ENCODE measurements around the gene RPL7A. TPM values are rescaled to one million over a fixed set of nuclear protein-coding genes. Genes with fewer than 3 reads are reported as not detected.

The RPL7A gene
- total RNA-seq, 8 experiments from 2014 or later: 2,000 to 3,318 (median 3,013) TPM

DNA sequence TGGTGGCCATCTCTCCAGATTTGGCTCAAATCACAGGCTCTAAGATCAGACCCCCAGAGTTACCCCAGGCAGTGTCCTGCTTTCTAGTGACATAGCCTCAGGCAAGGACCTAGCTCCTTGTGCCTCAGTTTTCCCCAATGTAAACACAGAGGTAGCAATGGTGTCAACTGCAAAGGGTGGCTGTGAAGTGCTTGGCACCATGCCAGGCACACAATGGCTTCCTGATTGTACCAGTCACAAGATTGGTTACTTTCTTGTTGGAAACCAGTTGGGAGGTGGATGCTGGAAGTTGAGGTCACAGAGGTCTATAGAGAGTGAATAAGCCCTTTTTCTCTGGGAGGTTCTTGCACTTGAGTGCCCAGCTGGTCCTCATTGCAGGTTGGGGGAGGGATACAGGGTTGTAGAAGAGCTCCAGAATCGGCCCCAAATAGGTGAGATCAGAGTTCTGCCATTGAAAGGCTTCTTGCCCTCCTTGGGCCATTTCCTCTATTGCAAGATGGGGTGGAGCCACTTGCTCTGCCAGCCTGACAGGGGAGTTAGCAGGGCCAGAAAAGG is 30.5 kb downstream of the RPL7A start:
- in situ Hi-C loops (cut with MboI; ENCODE audit: low pct_unique_long_range_greater_than_20kb in 2 of 9, low sequenced_read_pairs in 9 of 9, unreplicated experiment in 9 of 9): no loop called here
- Histone ChIP-seq H3K4me1 (replicated peaks in 1 of 2) (peaks cover 9 to 13% of the 10 kb centered on the region in 2 donors), H3K4me3 (no peak overlapping the region), H3K27ac (no peak overlapping the region)
- no peak for ATAC-seq (replicated peaks in 6 of 8)
- WGBS, 10 experiments: 40 to 100% (median 87%) methylated on average over 1 of the region's 1 CpG; no CpG with 5 or more reads in 4 of the 10 experiments

GRCh38 chr9:133379153-133380086 is 31.4 kb downstream of the RPL7A start:
- in situ Hi-C loops (cut with MboI; ENCODE audit: low pct_unique_long_range_greater_than_20kb in 2 of 9, low sequenced_read_pairs in 9 of 9, unreplicated experiment in 9 of 9): no loop called here
- no peak overlapping the region for H3K27ac ChIP-seq
- peaks cover 4 to 7% of the 10 kb centered on the region in 2 donors for H3K4me1 ChIP-seq (replicated peaks in 1 of 2)
- ATAC-seq (replicated peaks in 6 of 8): no peak
- WGBS, 10 experiments: 71 to 100% (median 95%) methylated on average over 2 to 5 of the region's 14 CpGs; no CpG with 5 or more reads in 3 of the 10 experiments
- no peak overlapping the region for H3K4me3 ChIP-seq

DNA sequence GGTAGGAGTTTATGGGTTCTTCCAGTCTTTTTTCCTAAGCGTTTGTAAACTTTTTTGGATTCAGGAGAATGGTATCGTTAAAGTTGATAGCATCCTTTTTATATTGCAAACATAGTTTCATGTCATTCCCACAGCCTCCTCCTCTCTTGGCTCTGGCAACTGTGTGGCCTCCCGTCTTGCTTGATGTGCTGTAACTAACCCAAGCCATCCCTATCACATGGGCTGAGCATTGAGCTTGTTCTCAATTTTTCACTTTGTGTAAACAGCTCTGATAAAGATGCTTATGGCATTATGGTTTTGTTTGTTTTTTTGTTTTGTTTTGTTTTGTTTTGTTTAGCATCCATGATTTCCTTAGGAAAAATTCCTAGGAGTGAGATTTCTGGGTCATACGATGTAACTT is 32.7 kb downstream of the RPL7A start:
- no peak overlapping the region for H3K27ac ChIP-seq
- in situ Hi-C loops (cut with MboI; ENCODE audit: low pct_unique_long_range_greater_than_20kb in 2 of 9, low sequenced_read_pairs in 9 of 9, unreplicated experiment in 9 of 9): no loop called here
- whole genome bisulfite sequencing, 10 experiments: 55 to 90% (median 73%) methylated on average over 2 to 4 of the region's 4 CpGs
- no peak overlapping the region for H3K4me3 ChIP-seq
- ATAC-seq (replicated peaks in 6 of 8): no peak
- peaks cover 0 to 4% of the 10 kb centered on the region in 2 donors for H3K4me1 ChIP-seq (replicated peaks in 1 of 2)

- Histone ChIP-seq H3K4me1 (replicated peaks in 1 of 2) (no peaks in the 10 kb centered on the region), H3K4me3 (no peak overlapping the region), H3K27ac (no peak overlapping the region)
- WGBS, 10 experiments: 49 to 100% (median 68%) methylated on average over 1 to 4 of the region's 4 CpGs; no CpG with 5 or more reads in 1 of the 10 experiments
- ATAC-seq (replicated peaks in 6 of 8): no peak
- in situ Hi-C loops (cut with MboI; ENCODE audit: low pct_unique_long_range_greater_than_20kb in 2 of 9, low sequenced_read_pairs in 9 of 9, unreplicated experiment in 9 of 9): no loop called here
Observed at GRCh38 chr9:133382507-133383141, 34.6 kb downstream of the RPL7A start.

DNA sequence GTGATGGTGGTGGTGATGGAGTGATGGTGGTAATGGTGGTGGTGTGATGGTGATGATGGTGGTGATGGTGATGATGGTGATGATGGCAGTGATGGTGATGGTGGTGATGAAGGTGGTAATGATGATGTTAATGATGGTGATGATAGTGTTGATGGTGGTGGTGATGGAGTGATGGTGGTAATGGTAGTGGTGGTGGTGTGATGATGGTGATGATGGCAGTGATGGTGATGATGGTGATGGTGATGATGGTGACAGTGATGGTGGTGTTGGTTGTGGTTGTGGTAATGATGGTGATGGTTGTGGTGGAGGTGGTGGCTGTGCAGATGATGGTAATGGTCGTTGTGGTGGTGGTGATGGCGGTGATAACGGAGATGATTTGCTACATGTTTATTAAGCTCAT is 35.4 kb downstream of the RPL7A start:
- WGBS, 10 experiments: 50 to 100% (median 86%) methylated on average over 1 to 3 of the region's 3 CpGs; no CpG with 5 or more reads in 4 of the 10 experiments

DNA sequence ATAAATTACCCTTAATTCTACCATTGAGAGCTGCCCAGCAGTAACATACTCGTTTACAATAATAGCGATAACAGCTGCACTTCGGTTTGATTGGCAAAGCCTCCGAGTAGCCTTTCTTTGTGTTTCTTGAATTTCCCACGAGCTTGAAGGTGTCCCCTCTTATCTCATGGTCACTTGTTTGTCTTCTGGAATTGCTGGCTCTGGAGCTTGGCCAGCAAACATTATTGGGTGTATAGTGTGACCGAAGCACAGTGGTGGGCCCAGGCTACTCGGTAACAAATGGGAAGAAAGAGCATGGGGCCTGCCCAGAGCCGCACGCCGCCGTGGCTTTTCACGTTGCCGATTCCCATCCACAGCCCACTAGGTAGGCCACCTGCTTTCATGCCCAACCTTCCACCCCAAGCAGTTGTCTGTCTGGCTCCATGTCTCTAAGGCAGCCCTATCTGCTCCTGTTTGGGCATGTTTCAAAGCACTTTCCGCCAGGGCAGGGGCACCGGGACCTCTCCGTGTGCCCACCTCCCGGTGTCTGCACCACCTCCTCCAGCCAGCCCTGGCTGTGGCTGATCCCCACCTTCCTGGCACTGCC is 36.8 kb downstream of the RPL7A start:
- H3K4me3 ChIP-seq: no peak overlapping the region
- no peak overlapping the region for H3K27ac ChIP-seq
- in situ Hi-C loops (cut with MboI; ENCODE audit: low pct_unique_long_range_greater_than_20kb in 2 of 9, low sequenced_read_pairs in 9 of 9, unreplicated experiment in 9 of 9): no loop called here
- H3K4me1 ChIP-seq (replicated peaks in 1 of 2): no peaks in the 10 kb centered on the region
- 69 to 100% (median 89%) methylated on average over 2 to 10 of the region's 17 CpGs; no CpG with 5 or more reads in 2 of the 10 experiments for WGBS, 10 experiments
- ATAC-seq (replicated peaks in 6 of 8): no peak

More for the DNA sequence above, 35.4 kb downstream of the RPL7A start:
- Histone ChIP-seq H3K27ac (no peak overlapping the region), H3K4me3 (no peak overlapping the region), H3K4me1 (replicated peaks in 1 of 2) (no peaks in the 10 kb centered on the region)
- no peak for ATAC-seq (replicated peaks in 6 of 8)
- in situ Hi-C loops (cut with MboI; ENCODE audit: low pct_unique_long_range_greater_than_20kb in 2 of 9, low sequenced_read_pairs in 9 of 9, unreplicated experiment in 9 of 9): no loop called here

DNA sequence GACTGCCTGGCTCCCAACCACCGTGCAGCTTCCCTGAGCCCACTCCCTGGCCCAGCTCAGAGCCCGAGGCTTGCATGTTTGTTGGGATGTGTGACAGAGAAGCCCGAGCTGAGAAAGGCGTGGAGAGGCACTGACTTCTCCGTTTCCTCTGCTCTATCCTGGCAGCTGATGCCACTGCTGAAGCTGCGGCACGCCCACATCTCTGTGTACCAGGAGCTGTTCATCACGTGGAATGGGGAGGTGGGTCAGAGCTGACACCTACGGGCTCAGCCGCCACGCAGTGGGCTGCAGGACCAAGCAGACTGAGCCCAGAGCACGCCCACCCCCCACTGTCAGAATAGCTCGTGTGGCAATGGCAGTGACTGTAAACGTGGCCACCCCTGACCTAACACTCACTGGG is 37.4 kb downstream of the RPL7A start:
- Histone ChIP-seq H3K4me3 (no peak overlapping the region), H3K4me1 (replicated peaks in 1 of 2) (no peaks in the 10 kb centered on the region), H3K27ac (no peak overlapping the region)
- WGBS, 10 experiments: 49 to 90% (median 86%) methylated on average over 3 to 6 of the region's 14 CpGs; no CpG with 5 or more reads in 5 of the 10 experiments
- in situ Hi-C loops (cut with MboI; ENCODE audit: low pct_unique_long_range_greater_than_20kb in 2 of 9, low sequenced_read_pairs in 9 of 9, unreplicated experiment in 9 of 9): no loop called here
- ATAC-seq (replicated peaks in 6 of 8): no peak

- H3K4me3 ChIP-seq: no peak overlapping the region
- no peak overlapping the region for H3K27ac ChIP-seq
- 33 to 100% (median 80%) methylated on average over 1 to 3 of the region's 13 CpGs; no CpG with 5 or more reads in 5 of the 10 experiments for WGBS, 10 experiments
- no peaks in the 10 kb centered on the region for H3K4me1 ChIP-seq (replicated peaks in 1 of 2)
- no peak for ATAC-seq (replicated peaks in 6 of 8)
- in situ Hi-C loops (cut with MboI; ENCODE audit: low pct_unique_long_range_greater_than_20kb in 2 of 9, low sequenced_read_pairs in 9 of 9, unreplicated experiment in 9 of 9): no loop called here
Observed at GRCh38 chr9:133386338-133386737, 38.3 kb downstream of the RPL7A start.

DNA sequence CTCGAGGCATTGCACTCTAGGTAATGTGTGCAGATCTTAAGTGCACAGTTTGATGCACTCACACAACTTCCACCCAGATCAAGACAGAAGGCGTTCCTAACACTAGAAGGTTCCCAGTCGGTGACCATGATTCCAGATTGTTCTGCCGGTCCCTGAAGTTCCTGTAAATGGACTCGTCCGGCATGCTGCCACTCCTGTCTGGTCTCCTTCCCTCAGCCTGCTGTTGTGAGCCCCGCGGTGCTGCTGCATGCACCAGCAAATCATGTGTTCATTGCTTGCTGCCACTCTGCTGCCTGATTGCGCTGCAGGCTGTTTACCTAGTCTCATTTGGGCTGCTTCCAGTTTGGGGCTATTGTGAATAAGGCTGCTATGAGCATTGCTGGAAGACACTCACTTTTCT is 39.7 kb downstream of the RPL7A start:
- ATAC-seq (replicated peaks in 6 of 8): peak in 1 of 8 experiments; percentile 77
- H3K4me3 ChIP-seq: no peak overlapping the region
- H3K4me1 ChIP-seq (replicated peaks in 1 of 2): no peaks in the 10 kb centered on the region
- no peak overlapping the region for H3K27ac ChIP-seq
- 0 to 93% (median 82%) methylated on average over 1 to 8 of the region's 9 CpGs; no CpG with 5 or more reads in 2 of the 10 experiments for WGBS, 10 experiments
- in situ Hi-C loops (cut with MboI; ENCODE audit: low pct_unique_long_range_greater_than_20kb in 2 of 9, low sequenced_read_pairs in 9 of 9, unreplicated experiment in 9 of 9): no loop called here

DNA sequence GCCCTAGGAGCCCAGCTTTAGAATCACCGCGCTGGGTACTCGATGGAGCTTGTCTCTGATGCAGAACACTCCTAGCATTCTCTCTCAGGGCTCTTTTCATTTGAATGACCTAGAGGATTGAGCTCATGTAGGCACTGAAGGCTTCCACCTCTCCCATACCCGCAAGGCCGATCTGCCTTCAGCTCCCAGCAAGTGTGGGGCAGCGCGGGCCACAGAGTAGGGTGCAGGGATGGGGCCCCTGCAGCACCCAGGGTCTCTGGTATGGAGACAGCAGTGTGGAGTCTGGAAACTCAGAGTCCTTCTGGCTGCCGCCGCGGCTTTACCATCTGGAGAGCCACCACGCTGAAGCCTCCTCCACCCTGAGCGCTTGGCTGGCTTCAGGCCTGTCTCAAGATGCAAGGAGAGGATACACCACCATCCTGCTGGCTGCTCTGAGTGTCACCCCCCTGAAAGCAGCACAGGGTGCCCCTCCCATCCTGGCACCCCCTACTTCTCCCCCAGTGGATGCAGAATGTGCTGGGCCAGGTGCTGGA is 41.1 kb downstream of the RPL7A start:
- ATAC-seq (replicated peaks in 6 of 8): no peak
- no peak overlapping the region for H3K27ac ChIP-seq
- no peak overlapping the region for H3K4me3 ChIP-seq
- in situ Hi-C loops (cut with MboI; ENCODE audit: low pct_unique_long_range_greater_than_20kb in 2 of 9, low sequenced_read_pairs in 9 of 9, unreplicated experiment in 9 of 9): no loop called here
- H3K4me1 ChIP-seq (replicated peaks in 1 of 2): no peaks in the 10 kb centered on the region
- 40 to 100% (median 96%) methylated on average over 1 to 5 of the region's 12 CpGs; no CpG with 5 or more reads in 4 of the 10 experiments for WGBS, 10 experiments

DNA sequence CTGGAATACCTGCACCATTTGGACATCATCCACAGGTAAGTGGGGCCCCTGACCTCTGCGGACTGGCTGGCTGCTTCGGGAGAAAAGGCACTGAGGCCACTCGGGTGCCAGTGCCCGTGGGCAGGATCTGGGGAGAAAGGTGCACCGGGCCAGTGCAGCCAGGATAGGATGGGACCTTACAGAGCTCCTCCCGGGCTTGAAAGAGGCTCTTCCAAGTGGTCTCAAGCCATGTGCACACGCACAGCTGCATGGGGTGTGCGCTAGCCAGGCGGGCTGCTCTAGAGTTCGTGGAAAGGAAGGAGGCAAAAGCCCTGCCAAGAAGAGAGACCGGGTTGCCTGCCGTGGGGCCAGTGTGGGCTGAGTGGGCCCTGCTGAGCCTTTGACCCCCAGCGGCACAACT is 41.5 kb downstream of the RPL7A start:
- 58 to 94% (median 72%) methylated on average over 3 to 7 of the region's 13 CpGs; no CpG with 5 or more reads in 6 of the 10 experiments for WGBS, 10 experiments
- H3K27ac ChIP-seq: no peak overlapping the region
- no peak overlapping the region for H3K4me3 ChIP-seq
- in situ Hi-C loops (cut with MboI; ENCODE audit: low pct_unique_long_range_greater_than_20kb in 2 of 9, low sequenced_read_pairs in 9 of 9, unreplicated experiment in 9 of 9): no loop called here
- no peaks in the 10 kb centered on the region for H3K4me1 ChIP-seq (replicated peaks in 1 of 2)
- ATAC-seq (replicated peaks in 6 of 8): no peak

- ATAC-seq (replicated peaks in 6 of 8): no peak
- Histone ChIP-seq H3K4me3 (no peak overlapping the region), H3K27ac (no peak overlapping the region), H3K4me1 (replicated peaks in 1 of 2) (no peaks in the 10 kb centered on the region)
- WGBS, 10 experiments: 40% methylated on average over 1 of the region's 7 CpGs; no CpG with 5 or more reads in 9 of the 10 experiments
- in situ Hi-C loops (cut with MboI; ENCODE audit: low pct_unique_long_range_greater_than_20kb in 2 of 9, low sequenced_read_pairs in 9 of 9, unreplicated experiment in 9 of 9): no loop called here
Observed at GRCh38 chr9:133390713-133391112, 42.7 kb downstream of the RPL7A start.
